Body of pancreas (tissue), 4 donors: Measurements from ENCODE around the gene TMC7.
"Not testable (repeated sequence)": the region's sequence is repeated elsewhere in the genome, so short reads cannot be mapped to it uniquely, and the experiment has no call there.

Experiments
- POLR2A ChIP-seq, 3 donors: fragments of 450-650 bp; IDR thresholded peaks; one replicate each; pipeline ENCODE4 v1.6.1; 2016; ENCODE audit warnings: antibody characterized with exemption in 3 of 3, mild to moderate bottlenecking in 2 of 3
- TF ChIP-seq, protein P1 (sequence below), 7 experiments: fragments of 450-650 bp in 4 of 7; fragments of 200-600 bp in 3 of 7; sonication (generic) in 3 of 7; IDR thresholded peaks; one replicate each; pipeline ENCODE4 v1.5.1; 2016 to 2019; ENCODE audit warnings: antibody characterized with exemption in 7 of 7

DNA sequence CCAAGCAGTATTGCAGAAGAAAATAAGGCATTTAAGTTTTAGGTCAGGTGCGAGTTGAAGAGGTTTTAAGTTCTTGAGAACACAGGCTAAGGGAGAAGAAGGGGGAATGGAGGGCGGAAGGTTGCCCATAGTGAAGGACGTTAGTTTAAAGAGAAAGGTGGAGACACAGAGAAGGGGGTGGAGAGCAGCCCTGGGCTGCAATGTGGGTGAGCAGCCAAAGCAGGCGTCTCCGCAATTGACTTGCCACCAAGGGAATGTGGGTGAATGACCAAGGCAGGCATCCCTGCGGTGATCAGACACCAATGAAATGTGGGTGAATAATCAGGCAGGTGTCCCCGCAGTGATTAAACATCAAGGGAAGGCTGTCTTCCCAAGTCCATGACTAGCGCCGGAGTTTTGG is 12.8 kb downstream of the TMC7 start:
- TF ChIP-seq, protein P1, sequence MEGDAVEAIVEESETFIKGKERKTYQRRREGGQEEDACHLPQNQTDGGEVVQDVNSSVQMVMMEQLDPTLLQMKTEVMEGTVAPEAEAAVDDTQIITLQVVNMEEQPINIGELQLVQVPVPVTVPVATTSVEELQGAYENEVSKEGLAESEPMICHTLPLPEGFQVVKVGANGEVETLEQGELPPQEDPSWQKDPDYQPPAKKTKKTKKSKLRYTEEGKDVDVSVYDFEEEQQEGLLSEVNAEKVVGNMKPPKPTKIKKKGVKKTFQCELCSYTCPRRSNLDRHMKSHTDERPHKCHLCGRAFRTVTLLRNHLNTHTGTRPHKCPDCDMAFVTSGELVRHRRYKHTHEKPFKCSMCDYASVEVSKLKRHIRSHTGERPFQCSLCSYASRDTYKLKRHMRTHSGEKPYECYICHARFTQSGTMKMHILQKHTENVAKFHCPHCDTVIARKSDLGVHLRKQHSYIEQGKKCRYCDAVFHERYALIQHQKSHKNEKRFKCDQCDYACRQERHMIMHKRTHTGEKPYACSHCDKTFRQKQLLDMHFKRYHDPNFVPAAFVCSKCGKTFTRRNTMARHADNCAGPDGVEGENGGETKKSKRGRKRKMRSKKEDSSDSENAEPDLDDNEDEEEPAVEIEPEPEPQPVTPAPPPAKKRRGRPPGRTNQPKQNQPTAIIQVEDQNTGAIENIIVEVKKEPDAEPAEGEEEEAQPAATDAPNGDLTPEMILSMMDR (IDR thresholded peaks at IDR 0.05), result not testable (repeated sequence)
- not testable (repeated sequence) for TF ChIP-seq POLR2A (IDR thresholded peaks at IDR 0.05)
